ENCODE data around the gene BTBD9.
A peak's percentile ranks its signal among the peaks of the same experiment; 100 is the strongest.

BTBD9 gene

DNA sequence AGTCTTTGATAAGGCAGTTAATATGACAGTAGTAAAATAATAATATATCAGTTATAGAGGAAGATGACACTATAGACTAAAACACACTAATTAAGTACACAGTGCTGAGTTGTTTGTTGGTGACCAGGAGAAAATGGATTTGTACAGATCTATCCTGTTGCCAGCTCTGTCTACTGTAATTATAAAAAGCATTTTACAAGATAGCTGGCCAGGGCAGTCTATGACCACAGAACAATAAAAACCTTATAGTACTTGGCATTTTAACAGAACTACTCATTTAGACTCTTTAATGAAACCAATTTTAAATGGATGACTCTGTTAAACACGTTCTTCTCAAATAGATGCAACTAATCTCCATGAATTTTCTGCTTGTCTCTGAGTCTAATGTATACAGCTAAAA is 367.5 kb downstream of the BTBD9 start:
- no peak for DNase-seq

DNA sequence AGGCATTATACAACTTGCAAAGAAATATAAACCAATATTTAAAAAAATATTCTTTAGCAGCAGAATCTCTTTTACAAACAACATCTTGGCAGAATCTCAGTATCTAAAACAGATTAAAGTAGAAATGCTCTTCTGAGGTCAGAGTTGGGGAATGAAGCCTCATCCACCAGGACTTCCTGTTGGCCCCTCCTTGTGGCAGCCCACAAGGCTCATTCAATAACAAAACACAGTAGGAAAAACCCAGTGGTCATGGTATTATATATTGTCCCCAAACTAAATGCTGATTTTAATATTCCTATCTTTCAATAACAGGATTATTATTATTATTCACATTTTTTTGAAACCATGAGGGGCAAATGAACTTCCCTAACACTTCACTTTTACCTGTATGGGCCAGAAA is 368.6 kb downstream of the BTBD9 start:
- DNase-seq: peak; percentile 45

DNA sequence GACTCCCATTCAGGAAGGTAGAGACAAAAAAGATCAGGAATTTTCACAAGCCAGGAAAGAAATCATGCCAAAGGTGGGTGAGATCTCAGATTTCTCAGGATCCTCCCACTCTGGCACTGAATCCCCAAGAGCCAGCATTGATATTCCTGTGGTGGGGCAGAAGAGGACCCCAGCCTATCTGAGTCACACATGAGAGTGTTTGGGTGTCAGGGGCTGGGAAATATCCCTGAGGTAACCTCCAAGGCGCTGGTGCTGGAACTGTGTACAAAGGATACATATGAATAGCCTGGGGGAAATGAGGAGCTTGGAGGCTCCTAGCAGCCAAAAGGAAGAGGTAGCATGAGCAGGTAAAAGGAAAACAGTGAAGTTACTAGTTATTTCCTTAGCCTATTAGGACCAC is 369.4 kb downstream of the BTBD9 start:
- DNase-seq: no peak

DNA sequence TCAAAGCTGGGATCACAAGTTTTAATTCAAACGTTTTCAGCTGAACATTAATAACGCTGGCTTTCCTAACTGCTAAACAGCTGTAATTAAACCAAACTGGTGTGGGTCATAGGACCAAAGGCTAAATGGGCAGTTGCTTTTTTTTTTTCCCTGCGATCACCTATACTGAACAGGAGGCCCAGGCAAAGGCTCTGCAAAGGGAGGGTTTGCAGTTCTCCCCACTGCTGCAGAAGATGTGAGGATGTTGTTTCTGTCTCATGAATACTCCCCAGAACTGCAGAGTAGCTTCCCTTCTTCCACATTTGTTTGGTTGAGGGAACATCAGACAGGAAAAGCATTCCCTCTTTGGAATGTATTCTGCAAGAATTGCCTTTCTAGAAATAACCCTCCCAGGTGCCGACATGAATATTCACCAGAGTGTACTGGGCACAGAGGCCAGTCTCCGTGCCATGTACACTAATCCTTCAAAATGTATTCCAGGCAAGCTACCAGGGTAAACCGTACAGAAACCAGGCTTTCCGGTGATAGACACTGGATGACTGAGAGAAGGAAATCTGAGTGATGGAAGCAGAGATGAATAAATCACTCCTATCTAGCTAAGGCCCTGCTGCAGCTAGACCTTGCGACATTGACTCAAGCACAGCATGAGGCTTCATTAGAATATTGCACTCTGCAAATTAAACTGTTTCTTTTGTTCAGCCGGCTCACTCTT is 370.1 kb downstream of the BTBD9 start:
- no peak for DNase-seq

DNA sequence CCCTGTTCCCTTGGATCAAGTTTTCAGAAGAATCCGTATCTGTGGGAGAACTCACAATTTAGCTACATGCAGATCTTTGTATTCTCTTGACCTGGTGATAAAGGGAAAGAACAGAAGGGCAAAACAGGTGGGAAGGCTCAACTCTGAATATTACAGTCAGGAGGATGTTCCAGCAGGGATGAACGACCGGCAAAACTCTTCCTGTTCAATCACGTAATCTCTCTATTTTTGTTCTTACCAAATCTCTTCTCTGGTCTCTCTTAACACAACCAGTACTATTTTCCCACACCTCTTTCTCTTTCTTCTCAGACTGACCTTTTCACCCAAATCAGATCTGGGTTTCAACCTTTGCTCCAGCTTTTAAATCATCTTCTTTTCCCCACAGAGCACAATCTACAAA is 371.4 kb downstream of the BTBD9 start:
- DNase-seq: no peak

DNA sequence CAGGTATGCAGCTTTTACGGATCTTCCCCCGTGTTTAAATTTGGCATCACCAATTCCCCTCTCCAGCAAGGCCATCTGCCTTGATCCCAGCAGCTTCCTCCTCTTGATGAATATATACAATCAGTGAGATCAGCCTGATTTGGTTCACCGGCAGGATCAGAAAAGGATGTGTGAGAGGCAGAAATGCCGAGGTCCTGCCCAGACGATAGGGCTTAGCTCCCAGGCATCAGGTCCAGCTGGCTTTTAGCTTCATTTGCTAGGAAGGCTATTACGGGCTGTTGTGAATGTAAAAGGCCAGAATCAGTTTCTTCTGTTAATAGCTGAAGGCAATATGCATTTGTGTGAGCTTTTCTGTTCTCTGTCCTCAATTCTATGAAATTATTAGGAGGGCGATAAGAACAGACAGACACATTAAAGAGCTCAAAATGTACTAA is 372.8 kb downstream of the BTBD9 start:
- peak; percentile 17 for DNase-seq

DNA sequence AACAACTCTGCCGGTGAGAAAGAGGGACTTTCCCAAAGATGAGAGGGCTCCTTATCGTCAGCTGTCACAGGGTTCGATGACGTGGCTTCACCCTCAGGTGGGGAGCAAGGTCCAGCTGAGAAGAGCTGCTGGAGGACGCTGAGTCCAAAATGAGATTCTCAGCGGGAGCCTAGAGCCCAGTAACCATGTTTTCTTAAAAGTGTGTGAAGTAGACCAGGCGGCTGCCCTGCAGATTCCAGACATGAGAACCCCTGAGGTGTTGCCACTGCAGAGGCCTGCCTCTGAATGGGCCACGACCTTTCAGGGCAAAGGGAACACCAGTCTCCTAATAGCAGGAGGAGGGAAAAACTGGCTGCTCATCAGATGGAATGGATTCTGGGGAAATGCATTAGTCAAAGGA is 375.1 kb downstream of the BTBD9 start:
- no peak for DNase-seq

DNA sequence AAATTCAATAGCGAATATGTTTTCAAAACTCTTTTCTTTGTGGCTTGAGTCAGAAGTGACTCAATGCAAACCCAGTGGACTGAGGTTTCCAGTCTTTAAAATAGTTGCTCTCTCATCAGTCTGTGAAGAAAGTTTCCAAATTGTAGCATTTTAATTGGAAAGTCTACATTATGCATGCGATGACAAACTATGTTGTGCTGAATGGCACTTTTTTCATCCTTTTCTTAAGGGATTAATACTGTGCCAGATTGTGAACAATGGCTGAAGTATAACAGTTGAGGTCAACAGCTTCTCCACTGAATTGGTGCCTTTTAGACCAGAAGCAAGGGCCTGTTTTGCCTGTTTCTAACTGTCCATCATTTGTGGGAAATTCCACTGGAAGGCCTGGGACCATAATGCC is 377.1 kb downstream of the BTBD9 start:
- peak; percentile 79 for DNase-seq

DNA sequence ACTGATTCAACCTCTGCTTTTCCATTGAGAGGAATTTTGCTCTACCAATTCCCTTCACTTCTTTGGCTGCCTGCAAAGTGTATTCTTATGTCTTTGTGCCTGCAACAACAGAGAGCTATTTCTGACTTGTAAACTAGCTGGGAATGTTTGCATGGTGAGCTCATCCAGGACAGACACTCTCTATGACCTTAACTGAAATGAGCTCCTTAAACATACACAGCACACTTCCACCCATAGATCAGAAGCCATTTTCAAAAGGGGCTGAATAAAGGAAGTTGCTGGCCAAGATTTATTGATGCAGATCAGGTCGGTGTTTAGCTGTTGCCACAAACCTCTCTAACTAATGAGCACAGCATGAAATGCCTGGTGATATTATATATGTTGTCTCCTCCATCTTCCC is 377.7 kb downstream of the BTBD9 start:
- peak; percentile 92 for DNase-seq

DNA sequence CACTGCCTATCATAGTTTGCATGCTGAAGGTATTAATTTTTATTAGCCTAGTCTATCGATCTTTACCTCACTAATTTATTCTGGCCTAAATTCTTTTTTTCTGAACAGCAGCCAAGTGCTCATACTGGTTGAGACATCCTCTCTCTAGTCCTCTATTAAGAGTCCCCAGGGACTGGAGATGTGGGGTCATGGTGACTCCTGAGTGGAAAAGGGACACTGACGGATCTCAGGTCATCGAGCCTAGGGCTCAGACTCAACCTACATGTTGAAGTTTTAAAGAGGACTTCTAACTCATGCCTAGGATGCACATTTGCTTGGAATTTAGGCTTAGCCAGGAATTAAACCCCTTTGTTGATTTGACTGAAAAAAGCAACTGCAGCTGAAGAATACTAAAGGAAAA is 378.1 kb downstream of the BTBD9 start:
- no peak for DNase-seq

DNA sequence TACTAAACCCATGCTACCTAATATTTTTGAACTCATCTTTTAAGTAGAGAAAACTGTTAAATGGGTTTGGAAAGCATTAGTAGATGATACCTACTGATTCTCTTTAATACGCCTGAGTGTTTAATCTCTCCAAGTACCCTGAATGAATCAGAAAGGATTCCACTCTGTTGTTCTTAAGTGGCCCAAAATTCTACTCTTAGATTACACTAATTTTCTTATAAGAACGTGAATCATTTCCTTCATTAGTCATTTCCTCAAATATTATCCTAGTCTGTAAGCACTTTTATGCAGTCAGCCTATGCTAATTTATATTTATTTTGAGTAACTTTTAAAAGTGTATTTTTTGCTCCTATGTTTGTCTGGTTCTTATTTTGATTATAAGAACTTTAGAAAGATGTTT is 380.0 kb downstream of the BTBD9 start:
- peak; percentile 95 for DNase-seq

DNA sequence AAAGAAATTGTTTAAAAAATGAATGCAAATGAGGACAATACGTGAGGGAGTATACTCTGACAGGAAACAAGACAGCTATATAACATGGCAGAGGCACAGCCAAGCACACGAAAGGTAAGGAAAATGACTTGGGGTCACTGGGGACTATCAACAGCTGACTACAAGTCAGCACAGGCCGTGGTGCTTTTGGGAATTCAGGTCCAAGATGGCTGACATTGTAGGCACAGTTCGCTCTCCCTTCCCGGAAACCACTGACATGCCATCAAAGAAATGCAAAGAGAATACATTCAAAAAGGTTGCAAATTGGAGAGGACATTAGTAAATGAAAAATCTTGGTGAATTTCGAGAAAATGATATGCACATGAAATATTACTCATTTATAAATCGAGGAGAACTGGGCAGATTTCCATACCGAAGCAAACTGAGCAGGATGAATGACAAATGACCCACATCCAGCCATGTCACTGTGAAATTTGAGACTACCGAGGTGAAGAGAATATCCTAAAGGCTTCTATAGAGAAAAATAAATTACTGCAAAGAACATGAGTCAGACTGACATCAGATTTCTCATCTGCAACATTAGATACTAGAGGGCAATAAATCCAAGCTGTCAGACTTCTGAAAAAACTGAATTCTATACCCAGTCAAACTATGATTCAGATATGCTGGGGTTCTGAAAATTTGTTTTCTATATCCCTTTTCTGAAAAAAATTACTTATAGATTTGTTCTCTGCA is 391.1 kb downstream of the BTBD9 start:
- DNase-seq: peak; percentile 76

DNA sequence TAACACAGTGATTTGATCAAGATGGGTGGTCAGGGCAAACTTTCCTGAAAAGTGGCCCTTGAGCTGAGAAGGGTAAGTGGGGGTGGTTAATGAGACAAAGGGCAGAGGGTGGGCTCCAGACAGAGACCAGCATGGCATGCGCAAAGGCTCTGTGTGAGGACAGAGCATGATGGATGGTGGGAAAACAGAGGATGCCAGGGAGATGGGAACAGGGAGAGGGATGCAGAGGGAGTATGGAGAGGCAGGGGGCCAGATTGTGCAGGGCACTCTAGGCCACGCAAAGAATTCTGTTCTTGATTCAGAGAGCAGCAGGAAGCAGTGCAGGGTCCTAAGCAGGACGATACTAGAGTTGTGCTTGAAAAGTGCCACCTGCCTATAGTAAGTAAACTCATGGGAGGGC is 394.4 kb downstream of the BTBD9 start:
- no peak for DNase-seq

DNA sequence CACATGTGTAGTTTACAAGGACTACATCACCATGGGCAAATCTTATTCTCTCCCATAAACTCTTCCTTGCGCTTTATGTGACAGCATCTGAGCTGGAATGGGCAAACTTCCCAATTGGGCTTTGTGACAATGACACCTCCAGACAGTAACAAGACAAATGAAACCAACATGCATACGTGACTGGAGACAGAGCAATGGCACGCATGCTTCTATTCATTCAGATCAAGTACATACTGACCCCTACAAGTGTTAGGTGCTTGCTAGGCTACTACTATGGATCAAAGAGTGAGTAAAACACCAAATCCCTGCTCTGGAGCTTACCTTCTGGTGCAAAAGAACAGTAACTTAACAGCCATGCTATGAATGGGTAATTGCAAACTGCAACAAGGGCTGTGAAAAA is 394.9 kb downstream of the BTBD9 start:
- no peak for DNase-seq

DNA sequence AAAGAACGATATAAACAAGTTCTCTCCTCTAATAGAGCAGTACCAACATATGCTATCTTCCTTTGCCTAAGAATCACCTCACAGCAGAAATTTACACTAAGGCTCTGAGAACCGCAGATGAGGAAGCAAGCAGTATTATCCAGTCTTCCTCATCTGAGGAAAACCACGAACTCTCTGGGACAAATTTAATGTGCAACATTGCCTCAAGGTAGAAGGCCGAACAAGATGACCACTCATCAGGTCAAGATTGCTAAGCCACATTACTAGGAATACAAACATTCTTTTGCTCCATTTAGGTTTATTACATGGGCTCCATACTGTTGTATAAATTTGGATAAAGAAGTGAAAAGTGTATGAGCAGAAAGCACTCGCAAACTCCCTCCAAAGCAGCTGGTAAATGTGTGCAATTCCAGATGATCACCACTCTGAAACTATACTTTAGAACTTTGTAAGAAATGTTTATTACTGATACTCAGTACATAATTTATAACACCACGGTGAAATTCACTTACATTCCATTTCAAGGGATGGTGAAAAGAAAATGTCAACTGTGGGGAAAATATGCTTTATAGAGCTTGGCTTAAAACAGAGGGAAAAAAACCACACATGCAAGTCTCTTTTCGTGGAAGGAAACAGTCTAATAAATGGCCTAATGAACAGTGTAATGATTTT is 398.4 kb downstream of the BTBD9 start:
- no peak for DNase-seq

DNA sequence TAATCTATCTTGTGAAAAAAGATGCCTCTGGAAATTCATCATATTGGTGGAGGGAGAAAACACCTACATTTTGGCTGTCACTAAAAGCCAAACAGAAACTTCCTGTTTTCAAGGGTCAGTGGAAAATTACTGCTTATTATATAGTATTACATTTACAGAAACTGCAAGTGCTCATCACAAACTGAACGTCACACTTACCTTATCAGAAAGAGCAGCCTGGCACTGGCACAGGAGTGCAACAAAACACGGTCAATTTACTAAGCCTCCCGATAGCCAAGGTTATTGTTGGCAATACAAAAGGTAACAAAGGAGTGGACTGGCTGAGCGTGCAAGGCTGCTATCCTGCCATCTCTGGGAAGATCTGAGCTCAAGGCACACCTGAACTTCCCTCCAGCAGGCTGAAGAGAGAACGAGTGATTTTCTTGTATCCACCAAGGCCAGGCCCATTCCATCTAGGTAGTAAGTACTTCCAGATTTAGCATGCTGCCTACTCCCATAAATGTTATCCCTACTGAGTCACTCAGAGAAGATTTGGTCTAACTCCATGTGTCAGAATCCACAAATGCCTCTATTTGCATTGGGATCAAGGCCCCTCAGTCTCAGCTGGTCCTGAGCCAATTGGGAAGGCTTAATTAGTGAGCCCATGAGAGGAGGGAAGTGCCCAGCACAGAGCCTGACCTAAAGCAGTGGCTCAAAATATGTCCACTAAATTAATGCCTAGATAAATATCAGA is 399.8 kb downstream of the BTBD9 start:
- peak; percentile 78 for DNase-seq

DNA sequence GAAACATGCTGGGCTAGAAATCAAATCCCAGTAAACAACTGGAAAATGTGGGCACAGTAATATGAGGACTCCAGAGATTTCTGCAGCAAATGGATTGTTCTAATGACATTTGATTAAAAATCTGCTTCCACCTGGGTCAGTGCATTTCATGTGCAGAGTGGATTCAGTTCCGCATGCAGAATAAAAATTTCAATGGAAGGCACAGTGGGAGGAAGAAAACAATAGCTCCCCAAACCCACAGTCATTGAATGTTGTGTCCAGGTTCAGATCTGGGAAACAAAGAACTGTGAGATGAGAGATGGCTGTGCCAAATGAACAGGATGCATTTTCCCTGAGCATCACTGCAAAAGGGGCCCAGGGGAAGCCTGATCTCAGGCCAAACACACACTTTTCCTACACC is 403.1 kb downstream of the BTBD9 start:
- no peak for DNase-seq

DNA sequence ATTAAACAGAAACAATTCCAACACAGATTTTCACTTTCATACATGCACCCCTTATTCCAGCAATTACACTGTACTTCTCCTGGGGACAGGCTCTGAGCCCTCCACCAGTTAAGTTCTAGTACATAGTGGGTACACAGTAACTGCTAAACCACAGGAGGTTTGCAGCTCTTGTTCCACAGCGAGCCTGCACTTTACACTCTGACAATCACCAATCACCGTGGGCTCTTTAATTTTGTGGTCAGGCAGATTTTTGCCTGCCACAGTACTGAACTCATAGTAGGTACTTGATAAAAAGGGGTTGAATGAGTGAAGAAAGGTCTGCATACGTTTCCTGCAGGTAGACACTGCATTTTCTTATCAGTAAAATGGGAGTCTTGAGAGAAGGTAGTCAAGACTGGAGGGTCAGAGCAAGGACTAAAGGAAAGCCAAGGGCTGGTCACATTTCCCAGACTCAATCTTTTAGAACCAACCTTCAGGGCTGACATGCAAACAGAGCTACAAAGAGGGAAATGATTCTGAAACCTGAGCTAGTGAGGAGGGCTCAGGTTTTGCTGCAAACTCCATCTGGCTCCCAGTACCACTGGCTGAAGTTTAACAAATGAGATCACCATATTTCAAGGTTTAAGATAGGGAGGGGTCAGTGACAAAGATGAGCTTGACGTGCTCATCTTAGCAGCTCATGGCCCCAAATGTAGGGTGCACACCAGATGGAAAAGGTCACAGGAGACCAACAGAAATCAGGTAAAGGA is 404.6 kb downstream of the BTBD9 start:
- DNase-seq: no peak

DNA sequence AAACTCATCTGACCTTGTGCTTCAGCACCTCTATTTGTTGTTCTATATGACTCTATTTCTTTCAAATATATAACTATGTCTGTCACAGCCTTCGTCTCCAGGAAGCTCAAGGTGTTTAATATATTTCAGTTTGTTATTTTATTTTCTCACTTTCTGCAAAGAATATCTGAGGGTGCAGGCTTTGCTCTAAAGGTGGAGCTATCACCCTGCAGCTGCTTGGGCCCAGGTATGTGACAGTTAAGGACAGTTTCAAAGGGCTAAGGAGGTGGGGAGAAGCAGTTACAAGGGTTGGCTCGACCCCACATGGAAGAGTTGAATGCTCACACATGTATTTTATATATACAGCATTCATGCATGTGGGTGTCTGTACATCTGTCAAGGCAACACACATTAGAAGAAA is 405.6 kb downstream of the BTBD9 start:
- DNase-seq: no peak

DNA sequence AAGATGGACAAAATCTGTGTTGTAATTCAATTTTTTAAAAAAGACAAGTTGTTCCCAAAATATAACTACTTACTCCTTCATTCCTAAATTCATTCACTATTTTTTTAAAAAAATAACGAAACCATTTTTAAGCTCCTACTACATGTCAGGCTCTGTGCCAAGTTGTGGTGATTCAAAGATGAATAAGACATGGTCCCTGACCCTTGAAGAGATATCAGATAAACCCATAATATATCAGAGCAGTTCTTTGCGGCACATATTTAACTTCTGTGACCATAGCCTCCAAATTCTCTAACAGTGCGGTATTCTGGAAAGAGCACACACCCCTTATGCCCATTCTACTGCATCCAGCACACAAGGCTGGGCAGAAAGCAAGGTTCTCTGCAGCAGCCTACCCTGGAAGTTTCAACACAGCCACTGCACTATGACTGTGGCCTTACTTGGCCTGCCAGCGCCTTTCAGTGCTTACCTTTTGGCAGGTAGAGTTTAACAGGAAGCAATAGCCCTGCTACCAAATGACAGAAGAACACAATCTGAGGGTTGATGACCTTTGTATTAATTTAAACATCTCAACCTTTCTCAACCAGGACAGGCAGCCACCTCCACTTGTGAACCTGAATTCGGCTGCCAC is 406.5 kb downstream of the BTBD9 start:
- DNase-seq: peak; percentile 54

DNA sequence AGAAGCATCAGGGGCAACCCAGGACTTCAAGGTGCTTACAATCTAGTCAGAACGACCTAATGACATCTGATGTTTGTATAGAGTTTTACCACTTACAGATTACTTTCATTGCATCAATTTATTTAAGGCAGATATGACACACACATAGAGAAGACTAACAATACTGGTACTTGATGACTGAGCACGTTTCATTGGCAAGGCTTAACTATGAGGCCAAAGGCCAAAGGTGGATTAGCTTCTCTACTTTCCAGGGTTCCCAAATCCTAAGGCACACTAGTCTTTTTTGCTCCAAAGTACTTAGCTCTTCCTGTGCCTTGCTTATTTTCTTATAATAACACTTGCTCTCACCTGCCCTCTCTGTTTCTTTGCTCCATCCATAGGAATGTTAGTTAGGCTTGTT is 414.0 kb downstream of the BTBD9 start:
- DNase-seq: no peak

DNA sequence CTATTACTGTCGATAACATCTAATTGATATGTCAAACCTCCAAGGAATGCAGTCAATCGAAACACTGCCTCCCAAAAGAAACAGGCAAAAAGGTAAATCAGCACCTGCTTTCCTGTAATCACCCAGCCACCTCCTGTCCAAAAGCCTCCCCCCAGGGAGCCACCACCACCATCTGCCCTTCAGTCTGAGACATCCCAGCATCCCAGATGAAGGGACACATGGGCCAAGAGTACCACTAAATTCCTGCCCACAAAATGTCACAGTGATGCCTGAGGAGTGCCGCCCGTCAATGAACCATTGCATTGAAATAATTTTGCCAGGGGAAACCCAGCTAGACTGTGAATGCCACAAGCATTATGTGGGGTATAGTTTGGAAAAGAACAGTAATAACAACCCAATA is 418.5 kb downstream of the BTBD9 start:
- DNase-seq: no peak
